Right kidney (tissue), 9 donors: ENCODE data around the gene KLF11.

ENCODE experiments used
- DNase-seq: peaks from one replicate; pipeline ENCODE4 v3.0.0-alpha.2; 2016
- long read RNA-seq, 8 donors: transcript quantifications; one replicate each; lab custom pipeline, GENCODE V29; 2026

KLF11 gene
- long read RNA-seq, donor 1, full-length matches to known transcripts = 5 of 60 reads
- long read RNA-seq, donor 1, partial matches to known transcripts = 55 of 60 reads
- long read RNA-seq, donor 1, other reads (novel, unspliced or antisense) = 0 of 60 reads
- long read RNA-seq, donor 2, full-length matches to known transcripts = 5 of 5 reads
- long read RNA-seq, donor 2, partial matches to known transcripts = 0 of 5 reads
- long read RNA-seq, donor 2, other reads (novel, unspliced or antisense) = 0 of 5 reads
- long read RNA-seq, donor 3, partial matches to known transcripts = 49 of 49 reads
- long read RNA-seq, donor 3, other reads (novel, unspliced or antisense) = 0 of 49 reads
- long read RNA-seq, donor 4, full-length matches to known transcripts = 5 of 5 reads
- long read RNA-seq, donor 4, partial matches to known transcripts = 0 of 5 reads
- long read RNA-seq, donor 4, other reads (novel, unspliced or antisense) = 0 of 5 reads
- long read RNA-seq, donor 5, full-length matches to known transcripts = 2 of 74 reads
- long read RNA-seq, donor 5, partial matches to known transcripts = 0 of 74 reads
- long read RNA-seq, donor 5, other reads (novel, unspliced or antisense) = 72 of 74 reads
- long read RNA-seq, donor 6, full-length matches to known transcripts = 2 of 98 reads
- long read RNA-seq, donor 6, partial matches to known transcripts = 96 of 98 reads
- long read RNA-seq, donor 6, other reads (novel, unspliced or antisense) = 0 of 98 reads
- long read RNA-seq, donor 7, full-length matches to known transcripts = 7 of 18 reads
- long read RNA-seq, donor 7, partial matches to known transcripts = 11 of 18 reads
- long read RNA-seq, donor 7, other reads (novel, unspliced or antisense) = 0 of 18 reads
- long read RNA-seq, donor 8, full-length matches to known transcripts = 6 of 117 reads
- long read RNA-seq, donor 8, partial matches to known transcripts = 111 of 117 reads
- long read RNA-seq, donor 8, other reads (novel, unspliced or antisense) = 0 of 117 reads

DNA sequence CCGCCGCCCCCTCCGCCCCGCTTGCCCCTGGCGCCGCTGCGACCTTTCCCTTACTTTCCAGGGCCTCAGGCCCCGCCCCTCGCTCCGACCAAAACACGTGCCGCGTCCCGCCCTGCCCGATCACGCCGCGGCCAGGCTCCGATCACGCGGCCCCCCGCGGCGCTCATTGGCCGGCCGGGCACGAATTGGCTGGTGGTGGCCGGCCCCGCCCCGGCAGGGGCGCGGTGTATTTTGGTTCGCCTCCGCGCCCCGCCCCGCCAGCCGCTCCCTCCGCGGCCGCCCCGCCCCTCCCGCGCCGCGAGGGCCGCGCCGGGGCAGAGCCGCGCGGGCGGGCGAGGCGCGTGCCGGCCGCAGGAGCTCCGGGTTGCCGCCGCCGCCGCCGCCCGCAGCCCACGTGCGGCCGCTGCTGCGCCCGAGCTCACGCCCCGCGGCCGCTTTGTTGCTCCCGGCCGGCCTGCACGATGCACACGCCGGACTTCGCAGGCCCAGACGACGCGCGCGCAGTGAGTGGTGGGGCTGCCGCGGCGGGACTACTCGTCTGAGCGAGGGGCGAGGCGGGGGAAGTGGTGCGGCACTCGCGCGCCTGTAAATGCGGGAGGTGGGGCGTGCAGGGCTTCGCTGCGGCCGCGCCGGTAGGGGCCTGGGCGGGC, at the start of gene KLF11:
Gene KLF11, plus strand, starts transcription at position 295 of the 650 bp plus-strand sequence. Its CDS starts 167 bp downstream, at position 462.
- peak; percentile 75 for DNase-seq

DNA sequence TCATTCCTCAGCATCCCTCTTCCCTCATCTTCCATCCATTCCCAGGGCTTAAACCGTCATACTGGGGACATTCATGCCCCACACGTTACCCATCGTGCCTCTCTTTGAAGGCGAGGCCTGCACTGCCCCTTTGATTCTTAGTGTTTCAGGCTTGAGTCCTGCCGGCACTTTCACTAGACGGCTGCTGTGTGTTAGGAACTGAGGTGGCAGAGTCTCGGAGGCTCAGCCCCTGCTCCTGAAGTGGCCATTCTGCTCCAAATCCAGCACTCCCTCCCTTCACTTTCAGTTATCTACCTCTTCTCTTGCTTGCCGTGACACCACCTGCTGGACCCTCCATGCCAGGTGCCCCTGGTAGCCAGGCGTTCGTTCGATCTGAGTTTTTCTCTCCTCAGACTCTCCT, 48.9 kb upstream of the KLF11 start:
- DNase-seq = no peak

DNA sequence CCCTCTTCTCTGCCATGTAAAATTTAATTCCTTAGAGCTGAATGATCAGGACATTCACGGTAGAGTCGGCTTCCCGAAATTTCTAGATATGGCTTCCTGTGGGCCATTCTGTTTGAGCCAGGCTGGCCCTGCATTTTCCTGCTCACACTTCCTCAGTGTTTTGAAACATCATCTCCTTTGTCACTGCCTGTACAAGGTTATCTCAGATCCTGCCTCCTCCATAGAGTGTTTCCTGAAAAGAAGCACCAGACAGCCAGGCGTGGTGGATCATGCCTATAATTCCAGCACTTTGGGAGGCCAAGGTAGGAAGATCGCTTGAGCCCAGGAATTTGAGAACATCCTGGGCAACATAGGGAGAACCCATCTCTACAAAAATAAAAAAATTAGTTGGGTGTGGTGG, 48.3 kb upstream of the KLF11 start:
- no peak for DNase-seq

DNA sequence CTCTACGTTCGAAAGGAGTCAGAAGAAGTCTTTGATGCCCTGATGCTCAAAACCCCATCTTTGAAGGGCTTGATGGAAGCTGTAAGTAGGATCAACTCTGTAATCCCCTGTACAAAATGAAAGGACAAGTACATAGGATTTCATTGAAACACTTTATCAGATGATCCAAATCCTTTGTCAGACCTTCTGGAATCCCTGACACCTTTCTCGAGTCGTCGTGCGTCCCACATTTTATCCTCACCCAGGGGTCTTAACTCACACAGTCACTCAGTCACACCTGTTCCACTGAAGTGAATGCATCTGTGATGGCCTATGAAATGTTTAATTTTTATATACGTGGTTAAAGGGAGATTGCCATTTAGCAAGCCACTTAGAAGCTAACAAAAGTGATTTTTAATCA, 47.0 kb upstream of the KLF11 start:
- no peak for DNase-seq

DNA sequence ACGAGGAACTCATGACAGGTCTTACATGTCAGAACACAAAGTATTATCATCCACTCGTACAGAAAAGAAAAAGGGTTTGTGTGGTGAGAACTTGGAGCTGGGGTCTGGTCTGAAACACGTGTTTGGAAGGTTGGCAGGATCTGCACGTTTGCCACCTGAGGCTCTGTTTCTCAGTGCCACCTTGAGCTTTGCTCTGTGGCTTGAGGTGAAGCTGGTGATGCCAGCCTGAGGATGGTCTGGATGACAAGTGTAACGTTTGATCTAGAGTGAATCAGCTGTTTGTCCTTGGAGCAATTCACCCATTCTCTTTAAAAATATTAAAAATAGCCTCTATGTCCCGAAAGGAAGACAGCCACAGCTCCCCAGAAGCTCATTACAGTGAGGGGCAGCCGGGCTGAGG, 45.4 kb upstream of the KLF11 start:
- no peak for DNase-seq

DNA sequence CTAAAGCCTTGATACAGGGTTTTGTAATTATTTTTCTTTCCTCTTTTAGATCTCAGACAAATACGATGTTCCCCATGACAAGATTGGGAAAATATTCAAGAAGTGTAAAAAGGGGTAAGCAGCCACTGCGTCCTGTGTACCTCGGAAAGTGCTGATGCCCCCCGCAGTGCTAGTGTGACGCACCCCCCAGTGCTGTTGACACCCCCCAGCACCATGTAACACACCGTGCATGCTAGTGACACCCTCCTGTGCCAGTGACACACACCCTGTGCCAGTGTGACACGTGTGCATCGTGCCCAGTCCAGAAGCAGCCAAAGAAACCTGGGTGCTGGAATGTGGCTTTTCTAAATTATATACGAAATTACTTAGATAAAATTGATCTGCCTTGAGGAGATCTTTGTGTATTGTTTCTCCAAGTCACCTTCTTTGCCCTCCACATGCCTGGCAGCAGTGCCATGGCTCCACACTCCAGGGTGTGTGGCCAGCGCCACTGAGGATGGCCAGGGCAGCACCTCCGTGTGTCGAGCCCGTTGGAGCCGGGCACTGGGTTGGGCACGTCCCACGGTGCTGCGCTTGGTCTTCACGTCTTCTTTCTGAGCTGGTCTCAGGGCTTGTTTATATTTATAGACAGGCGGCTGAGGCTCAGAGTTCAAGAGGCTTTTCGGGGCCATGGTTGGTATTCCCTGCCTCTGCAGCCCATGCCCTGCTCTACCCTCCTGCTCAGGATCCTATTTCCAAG, 44.3 kb upstream of the KLF11 start:
- no peak for DNase-seq

DNA sequence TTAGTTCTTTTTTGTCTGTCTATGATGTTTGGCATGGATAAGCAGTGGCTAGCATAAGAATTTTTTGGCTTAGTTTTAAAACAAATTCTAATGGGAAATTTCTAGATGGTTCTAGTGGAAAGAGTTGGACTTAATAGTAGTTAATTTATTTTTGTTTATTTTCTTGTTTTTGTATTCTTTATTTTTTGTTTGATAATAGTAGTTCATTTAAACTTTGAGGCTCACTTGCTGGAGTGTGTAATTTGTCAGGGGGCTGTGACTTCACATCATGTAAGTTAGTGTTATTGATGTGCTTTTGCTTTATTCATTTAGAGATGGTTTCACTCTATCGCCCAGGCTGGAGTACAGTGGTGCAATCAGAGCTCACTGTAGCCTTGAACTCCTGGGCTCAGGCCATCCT, 43.7 kb upstream of the KLF11 start:
- DNase-seq = no peak

DNA sequence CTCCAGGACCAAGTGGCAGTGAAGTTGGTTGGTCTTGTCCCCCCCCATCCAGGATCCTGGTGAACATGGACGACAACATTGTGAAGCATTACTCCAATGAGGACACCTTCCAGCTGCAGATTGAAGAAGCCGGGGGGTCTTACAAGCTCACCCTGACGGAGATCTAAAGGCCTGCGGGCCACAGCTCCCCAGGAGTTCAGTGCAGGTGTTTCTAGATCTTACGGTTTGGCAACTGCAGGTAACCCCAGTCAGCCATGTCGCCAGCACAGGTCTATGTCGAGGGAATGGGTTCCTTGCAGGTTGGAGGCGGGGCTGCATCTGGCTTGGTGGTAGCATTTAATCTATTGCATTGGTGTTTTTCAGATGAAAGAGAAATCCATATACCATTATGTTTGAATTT, 42.8 kb upstream of the KLF11 start:
- DNase-seq = no peak

DNA sequence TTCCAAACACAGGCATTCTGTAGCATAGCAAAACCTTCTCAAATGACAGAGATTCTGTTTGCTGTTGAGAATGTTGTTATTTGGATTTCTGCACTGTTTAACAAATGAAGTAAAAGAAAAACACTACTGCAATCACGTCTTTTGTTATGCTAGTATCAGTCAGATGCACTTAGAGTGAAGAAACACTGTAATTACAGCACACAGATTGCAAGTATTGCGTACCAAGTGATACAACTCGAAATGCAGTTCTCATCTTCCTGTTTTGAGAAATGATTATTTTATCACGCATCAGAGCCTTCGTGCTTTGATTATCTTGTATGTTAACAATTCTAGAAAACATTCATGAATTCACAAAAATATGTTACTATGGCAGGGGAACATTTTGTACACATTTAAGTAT, 41.8 kb upstream of the KLF11 start:
- no peak for DNase-seq

DNA sequence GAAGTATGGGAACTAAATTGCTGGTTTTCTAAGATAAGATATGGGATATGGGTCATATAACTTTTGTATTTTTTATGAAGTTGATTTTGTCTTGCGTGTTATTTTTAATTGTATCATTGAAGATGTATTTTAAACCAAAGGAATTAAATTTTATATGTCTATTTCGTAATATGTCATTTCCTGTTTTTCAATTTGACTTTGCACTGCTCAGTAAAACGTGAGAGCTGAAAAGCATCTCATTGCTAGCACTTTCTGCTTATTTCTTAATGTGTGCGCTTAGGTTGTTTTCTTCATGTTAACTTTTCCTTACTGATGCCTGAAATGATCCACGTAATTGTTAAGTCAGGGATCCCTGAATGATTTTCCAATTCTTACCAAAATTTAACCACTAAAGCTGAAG, 41.2 kb upstream of the KLF11 start:
- no peak for DNase-seq

DNA sequence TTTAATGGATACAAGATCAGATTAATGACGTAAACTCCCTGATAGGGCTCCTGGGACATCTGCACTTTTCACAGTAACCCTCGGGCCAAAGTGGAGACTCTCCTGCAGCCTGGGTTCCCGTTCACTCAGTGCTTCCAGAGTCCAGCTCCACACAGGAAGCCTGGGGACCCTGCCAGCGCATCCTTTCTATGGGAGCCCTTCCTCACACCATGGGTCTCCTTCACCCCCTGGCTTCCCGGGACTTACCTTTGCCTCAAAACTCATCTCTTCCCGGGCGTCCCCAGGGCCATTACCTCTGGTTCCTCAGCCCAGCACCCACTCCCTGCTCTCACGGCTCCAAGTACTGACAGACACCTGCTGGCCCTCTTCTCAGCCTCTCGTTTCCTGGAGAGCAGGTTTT, 40.7 kb upstream of the KLF11 start:
- no peak for DNase-seq

DNA sequence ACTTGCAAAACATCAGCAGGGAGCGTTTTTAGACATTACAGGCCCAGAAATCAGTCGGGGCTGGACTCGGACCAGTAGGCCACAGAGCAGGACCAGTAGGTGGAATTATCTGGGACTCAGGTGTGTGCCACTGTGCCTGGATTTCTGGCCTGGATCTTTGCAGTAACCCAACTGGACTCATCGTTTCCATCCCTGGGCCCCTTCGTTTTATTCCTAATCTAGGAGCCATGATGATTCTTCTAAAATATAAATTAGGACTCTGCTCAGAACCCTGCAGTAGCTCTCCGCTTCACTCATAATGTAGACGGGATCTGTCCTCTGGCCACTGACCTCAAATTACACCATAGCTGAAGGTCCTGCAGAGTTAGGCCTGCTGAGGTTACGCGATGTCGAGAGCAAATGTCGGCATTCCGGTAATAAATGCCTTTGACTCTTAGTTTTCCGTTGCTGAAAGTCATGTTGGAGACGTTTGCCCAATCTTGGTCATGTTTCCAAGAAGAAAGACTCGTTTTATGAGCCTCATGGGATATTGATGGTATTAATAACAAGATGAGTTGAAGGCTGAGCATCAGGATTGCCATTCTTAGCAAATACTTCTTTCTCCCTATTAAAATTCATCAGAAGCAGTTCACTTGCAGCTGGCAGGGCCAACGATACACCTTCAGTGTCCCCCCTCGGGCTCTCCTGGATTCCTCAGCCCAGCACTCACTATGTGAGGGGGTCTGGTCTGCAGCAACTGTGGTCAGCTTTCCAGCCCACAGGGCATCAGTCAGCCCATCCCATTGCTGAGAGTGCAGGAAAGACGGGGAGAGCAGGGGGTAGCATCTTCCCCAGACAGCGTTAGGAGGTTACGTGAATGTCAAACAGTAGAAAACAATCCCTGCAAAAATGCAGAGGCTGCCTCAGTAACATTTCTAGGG, 39.9 kb upstream of the KLF11 start:
- no peak for DNase-seq

DNA sequence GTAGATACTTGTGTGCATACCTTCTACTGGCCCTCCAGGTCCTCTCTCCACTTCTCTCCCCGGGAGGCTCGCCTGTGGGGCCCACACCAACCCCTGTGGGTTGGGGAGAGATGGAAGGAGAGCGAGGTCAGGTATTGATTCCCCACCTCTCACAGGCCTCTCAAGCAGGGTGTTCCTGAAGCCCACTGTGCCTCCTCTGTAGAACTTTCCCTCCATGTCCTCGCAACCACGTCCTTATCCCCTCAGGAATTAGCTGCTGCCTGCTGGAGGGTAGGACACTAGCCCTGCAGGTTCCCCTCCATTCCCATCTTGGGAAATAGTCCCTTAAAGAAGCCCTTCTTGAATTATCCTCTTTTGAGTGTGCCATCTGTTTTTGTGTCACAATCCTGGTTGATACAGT, 38.9 kb upstream of the KLF11 start:
- no peak for DNase-seq

DNA sequence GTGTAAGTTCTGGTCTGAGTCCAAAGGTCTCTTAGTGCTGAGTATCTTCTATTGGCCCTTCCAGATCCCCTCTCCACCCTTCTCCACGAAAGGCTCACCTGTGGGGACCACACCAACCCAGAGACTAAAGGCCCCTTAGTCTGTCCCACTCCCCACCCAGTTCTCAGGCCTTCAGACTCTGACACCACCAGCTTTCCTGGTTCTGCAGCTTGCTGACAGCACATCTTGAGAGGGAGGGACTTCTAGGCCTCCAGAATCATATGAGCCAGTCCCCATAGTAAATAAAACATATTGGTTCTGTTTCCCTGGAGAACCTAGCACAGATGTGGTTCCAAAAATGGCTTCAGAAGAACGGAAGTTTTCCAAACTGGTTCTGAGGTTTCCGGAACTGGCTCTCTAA, 38.5 kb upstream of the KLF11 start:
- no peak for DNase-seq

DNA sequence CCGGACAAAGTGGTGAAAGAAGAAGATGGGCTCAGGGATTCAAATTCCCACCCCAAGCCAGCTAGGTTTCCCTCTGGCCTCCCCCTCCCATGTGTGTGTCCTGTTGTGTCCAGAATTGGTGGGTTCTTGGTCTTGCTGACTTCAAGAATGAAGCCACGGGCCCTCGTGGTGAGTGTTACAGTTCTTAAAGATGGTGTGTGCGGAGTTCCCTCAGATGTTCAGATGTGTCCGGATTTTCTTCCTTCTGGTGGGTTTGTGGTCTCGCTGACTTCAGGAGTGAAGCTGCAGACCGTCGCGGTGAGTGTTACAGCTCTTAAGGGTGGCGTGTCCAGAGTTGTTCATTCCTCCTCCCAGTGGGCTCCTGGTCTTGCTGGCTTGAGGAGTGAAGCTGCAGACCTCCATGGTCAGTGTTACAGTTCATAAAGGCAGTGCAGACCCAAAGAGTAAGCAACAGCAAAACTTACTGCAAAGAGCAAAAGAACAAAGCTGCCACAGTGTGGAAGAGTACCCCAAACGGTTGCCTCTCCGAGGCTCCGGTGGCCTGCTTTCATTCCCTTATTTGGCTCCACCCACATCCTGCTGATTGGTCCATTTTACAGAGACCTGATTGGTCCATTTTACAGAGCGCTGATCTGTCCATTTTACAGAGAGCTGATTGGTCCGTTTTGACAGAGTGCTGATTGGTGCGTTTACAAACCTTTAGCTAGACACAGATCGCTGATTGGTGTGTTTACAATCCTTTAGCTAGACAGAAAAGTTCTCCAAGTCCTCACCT, 37.7 kb upstream of the KLF11 start:
- no peak for DNase-seq

DNA sequence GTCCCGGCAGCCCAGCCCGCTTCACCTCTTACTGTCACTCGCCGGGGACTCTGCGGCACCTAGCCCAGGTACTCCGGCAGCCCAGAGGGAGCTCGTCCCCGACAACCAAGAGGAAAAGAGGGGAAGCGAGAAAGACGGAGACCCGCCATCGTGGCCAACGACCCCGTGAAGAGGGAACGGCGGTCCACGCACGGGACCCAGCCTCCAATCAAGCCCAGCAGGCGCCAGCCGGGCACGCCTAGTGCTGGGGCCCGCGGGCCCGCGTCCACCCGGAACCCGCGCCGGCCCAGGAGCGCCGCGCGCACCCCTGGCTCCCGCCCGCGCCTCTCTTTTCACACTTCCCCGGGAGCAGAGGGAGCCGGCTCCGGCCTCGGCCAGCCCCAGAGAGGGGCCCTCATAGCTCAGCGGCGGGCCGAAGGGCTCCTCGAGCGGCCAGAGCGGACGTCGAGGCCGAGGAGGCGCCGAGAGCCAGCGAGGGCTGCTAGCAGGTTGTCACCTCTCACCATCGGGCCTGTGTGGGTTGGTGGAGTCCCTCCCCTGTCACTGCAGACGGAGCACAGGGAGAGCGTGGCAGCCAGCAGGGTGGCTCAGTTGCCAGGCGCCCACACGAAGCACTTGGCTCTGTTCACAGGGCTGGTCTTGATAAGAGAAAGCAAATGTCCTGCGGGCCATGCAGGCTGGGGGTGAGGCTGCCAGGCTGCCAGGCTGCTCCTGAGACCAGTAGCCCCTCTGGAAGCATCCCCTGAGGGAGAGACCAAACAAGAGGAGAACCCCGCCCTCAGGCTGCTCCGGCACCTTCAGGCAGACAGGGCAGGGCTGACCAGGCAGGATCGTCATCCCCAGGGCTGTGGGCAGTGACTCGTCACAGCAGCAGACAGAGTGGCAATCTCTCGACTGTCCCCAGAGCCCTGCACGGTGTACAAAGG, 36.9 kb upstream of the KLF11 start:
- peak; percentile 68 for DNase-seq

DNA sequence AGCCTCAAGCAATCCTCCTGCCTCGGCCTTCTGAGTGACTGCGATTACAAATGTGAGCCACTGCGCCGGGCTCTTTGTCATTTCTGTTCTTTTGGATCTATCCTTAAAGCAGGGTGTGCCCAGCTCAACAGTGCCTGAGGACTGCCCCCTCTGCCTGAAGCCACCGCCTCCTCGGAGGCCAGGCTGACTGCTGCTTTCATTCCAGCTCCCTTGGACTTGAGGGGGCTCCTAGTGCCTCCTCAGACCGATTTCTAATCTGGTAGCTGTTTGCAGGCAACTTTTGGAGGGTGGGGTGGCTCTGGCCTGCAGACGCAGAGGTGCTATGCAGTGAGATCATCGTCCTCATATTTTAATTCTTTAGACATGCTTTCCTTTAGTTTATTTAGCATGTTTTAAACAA, 35.9 kb upstream of the KLF11 start:
- DNase-seq = no peak

DNA sequence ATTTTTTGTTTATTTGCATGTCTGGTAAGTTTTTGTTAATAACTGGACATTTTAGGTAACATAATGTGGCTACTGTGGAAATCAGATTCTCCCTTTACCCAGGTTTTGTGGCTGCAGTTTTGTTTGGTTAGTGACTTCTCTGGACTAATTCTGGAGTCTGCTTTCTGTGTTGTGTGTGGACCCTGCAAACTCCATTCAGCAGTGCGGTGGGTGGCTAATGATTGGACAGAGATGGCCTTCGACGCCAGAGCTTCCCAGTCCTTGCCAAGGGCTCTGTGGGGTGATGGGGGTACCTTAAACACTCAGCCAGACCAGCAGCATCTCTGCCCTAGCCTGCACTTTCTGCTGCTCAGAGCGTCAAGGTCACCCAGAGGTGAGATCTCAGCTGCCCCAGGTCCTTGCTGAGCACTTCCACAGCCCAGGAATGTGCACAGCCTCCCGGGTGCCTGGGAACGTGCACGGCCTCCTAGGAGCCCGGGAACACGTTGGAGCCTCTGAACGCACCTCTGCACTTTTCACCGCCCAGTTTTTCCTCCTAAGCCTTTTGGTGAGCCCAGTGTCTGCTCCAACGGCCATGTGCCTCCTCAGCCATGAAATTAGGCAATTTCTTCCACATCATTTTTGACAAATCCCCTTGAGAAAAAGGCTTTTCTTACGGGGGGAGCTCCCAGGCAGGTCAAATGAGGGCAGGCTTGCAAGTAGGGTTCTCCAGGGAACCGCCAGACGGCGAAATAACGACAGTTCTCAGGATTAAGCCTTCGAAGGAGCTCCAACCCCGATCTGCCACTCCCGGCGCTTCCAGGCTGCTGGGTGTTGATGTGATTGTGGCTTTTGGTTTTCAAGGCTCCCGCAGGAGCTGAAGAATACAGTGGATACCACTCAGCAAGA, 35.2 kb upstream of the KLF11 start:
- DNase-seq = no peak
